ENCODE measurements around the gene KIRREL1.

GRCh38 chr1:157958263-157958662 lies 35.2 kb upstream of the KIRREL1 start:
- TF ChIP-seq CTCF (conservative IDR thresholded peaks at IDR 0.05; ENCODE audit: low read depth in 2 of 2) (no peak), EZH2 (IDR thresholded peaks at IDR 0.05; ENCODE audit: low read depth, unreplicated experiment) (no peak), POLR2AphosphoS5 (IDR thresholded peaks at IDR 0.05; ENCODE audit: low read depth) (no peak), ETS1 (IDR thresholded peaks at IDR 0.05) (no peak), JUNB (IDR thresholded peaks at IDR 0.05; ENCODE audit: unreplicated experiment) (no peak), CREB1 (CRISPR knock-in tag; IDR thresholded peaks at IDR 0.05; ENCODE audit: low read depth) (no peak), REST (IDR thresholded peaks at IDR 0.05; ENCODE audit: unreplicated experiment) (no peak), EZH2phosphoT487 (IDR thresholded peaks at IDR 0.05; ENCODE audit: unreplicated experiment) (no peak), ZNF331 (CRISPR knock-in tag; IDR thresholded peaks at IDR 0.05; ENCODE audit: low read depth) (no peak), NANOG (IDR thresholded peaks at IDR 0.05; ENCODE audit: borderline replicate concordance) (no peak)

Measured in GM23338 (cell line).